ENCODE results near the gene FLOT1. TPM values are rescaled to one million over a fixed set of nuclear protein-coding genes. Genes with fewer than 3 reads are reported as not detected.
A peak's percentile ranks its signal among the peaks of the same experiment; 100 is the strongest.

Gene FLOT1
- total and polyA plus RNA-seq, 9 of the 15 experiments (the other 6 are each of a cell fraction or from before 2014, with no cell fraction given) = 11.7 to 149 (median 118) TPM

DNA sequence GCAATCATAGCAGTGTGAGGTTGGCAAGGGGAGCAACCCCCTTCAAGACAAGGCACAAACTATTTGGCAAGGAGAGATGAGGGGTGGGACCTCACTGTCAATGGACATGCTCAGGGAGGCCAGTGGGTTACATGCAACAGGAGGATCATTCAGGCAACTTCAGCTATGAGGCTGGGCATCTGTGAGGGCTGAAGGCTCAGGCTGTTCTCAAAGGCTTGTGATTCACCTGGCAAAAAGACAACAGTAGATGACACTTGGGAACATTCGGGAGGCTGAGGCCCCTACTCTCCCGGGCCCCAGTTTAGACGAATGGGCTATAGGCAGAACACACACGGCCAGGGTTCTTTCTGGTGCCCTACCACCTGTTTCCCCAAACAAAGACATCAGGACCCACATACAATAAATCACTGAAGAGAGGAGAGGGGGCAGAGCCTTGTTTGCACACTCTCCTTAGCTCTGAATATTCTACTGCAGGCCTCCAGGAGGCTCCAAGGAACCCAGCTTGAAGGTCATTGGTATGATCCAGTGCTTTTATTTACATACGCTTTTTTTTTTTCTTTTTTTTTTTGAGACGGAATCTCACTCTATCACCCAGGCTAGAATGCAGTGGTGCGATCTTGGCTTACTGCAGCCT, 14.4 kb downstream of the FLOT1 start:
- POLR2A ChIA-PET = interaction anchor here (0.6 to 6.1 kb wide), 10 partner anchors 8 to 352 kb away, joined by 3 to 50 read pairs (median 4); partner anchors contain the start of genes MDC1 and TUBB
- H3K9ac ChIP-seq (ENCODE audit: insufficient read depth in 1 of 2, low read depth in 2 of 2, low read length in 2 of 2) = no peak overlapping the region
- H3K79me2 ChIP-seq (ENCODE audit: control insufficient read depth, insufficient read depth, low read length) = peaks cover 29% of the 10 kb centered on the region
- no peaks in the 10 kb centered on the region for H3K27me3 ChIP-seq (ENCODE audit: control insufficient read depth in 2 of 2, insufficient read depth in 2 of 2, low read length in 2 of 2)
- ATAC-seq = no peak
- no peak overlapping the region for H2AFZ ChIP-seq (ENCODE audit: low read depth, low read length)
- H3K4me1 ChIP-seq (replicated peaks in 1 of 2; ENCODE audit: control insufficient read depth in 2 of 2, insufficient read depth in 2 of 2, low read length in 2 of 2) = peaks cover 7 to 18% of the 10 kb centered on the region in 2 experiments; a peak in 4 of 5 replicates
- peak in 1 of 4 experiments; percentile 31 for DNase-seq (ENCODE audit: extremely low read depth in 1 of 4, low spot score in 3 of 4)
- peaks cover 32% of the 10 kb centered on the region for H4K20me1 ChIP-seq (replicated peaks; ENCODE audit: control insufficient read depth, insufficient read depth, low read length)
- H3K9me1 ChIP-seq (ENCODE audit: control insufficient read depth, insufficient read depth, low read length) = peaks cover 4% of the 10 kb centered on the region
- peaks cover 81% of the 10 kb centered on the region for H3K36me3 ChIP-seq (ENCODE audit: control insufficient read depth, insufficient read depth, low read length)
- 67% methylated on average over 7 of the region's 7 CpGs for WGBS (ENCODE audit: insufficient coverage, low coverage, missing lambda C conversion rate)
- no peaks in the 10 kb centered on the region for H3K9me3 ChIP-seq (replicated peaks; ENCODE audit: control insufficient read depth, insufficient read depth, low read depth, low read length)
- no peak for FAIRE-seq
- intact Hi-C loops (cut with micrococcal nuclease) (no loop called here), in situ Hi-C loops (cut with MboI) (loop anchor here (10.0 kb wide), 1 partner anchor 53 kb away; the partner anchor contains the start of gene DHX16)
- no peak overlapping the region for H3K4me2 ChIP-seq (ENCODE audit: insufficient read depth, low read length)
- H3K27ac ChIP-seq (ENCODE audit: extremely low read depth, low read depth, low read length) = no peak overlapping the region
- no TSS peak for BruUV-seq (replicated peaks)
- CTCF ChIA-PET (ENCODE audit: low intra/inter-chr PET ratio) = interaction anchor here (0.6 kb wide), 1 partner anchor 175 kb away, joined by 4 read pairs; no protein-coding TSS in a partner anchor
- H3K4me3 ChIP-seq = no peak overlapping the region
- TF ChIP-seq, protein P1, sequence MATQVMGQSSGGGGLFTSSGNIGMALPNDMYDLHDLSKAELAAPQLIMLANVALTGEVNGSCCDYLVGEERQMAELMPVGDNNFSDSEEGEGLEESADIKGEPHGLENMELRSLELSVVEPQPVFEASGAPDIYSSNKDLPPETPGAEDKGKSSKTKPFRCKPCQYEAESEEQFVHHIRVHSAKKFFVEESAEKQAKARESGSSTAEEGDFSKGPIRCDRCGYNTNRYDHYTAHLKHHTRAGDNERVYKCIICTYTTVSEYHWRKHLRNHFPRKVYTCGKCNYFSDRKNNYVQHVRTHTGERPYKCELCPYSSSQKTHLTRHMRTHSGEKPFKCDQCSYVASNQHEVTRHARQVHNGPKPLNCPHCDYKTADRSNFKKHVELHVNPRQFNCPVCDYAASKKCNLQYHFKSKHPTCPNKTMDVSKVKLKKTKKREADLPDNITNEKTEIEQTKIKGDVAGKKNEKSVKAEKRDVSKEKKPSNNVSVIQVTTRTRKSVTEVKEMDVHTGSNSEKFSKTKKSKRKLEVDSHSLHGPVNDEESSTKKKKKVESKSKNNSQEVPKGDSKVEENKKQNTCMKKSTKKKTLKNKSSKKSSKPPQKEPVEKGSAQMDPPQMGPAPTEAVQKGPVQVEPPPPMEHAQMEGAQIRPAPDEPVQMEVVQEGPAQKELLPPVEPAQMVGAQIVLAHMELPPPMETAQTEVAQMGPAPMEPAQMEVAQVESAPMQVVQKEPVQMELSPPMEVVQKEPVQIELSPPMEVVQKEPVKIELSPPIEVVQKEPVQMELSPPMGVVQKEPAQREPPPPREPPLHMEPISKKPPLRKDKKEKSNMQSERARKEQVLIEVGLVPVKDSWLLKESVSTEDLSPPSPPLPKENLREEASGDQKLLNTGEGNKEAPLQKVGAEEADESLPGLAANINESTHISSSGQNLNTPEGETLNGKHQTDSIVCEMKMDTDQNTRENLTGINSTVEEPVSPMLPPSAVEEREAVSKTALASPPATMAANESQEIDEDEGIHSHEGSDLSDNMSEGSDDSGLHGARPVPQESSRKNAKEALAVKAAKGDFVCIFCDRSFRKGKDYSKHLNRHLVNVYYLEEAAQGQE (IDR thresholded peaks at IDR 0.05; ENCODE audit: borderline replicate concordance) = peak; percentile 15; the same call in 1 of the 2 replicates
- TF ChIP-seq, protein P1 (CRISPR knock-in tag; IDR thresholded peaks at IDR 0.05; ENCODE audit: low read depth) = no peak
- peak; percentile 89 for TF ChIP-seq PRDM10 (IDR thresholded peaks at IDR 0.05; ENCODE audit: partially characterized antibody)
- TF ChIP-seq, protein P2, sequence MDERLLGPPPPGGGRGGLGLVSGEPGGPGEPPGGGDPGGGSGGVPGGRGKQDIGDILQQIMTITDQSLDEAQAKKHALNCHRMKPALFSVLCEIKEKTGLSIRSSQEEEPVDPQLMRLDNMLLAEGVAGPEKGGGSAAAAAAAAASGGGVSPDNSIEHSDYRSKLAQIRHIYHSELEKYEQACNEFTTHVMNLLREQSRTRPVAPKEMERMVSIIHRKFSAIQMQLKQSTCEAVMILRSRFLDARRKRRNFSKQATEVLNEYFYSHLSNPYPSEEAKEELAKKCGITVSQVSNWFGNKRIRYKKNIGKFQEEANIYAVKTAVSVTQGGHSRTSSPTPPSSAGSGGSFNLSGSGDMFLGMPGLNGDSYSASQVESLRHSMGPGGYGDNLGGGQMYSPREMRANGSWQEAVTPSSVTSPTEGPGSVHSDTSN (CRISPR knock-in tag; IDR thresholded peaks at IDR 0.05; ENCODE audit: low read depth) = no peak
- TF ChIP-seq, protein P2 (tag; conservative IDR thresholded peaks at IDR 0.05; ENCODE audit: low read depth) = peak; percentile 37; the same call in 1 of the 2 replicates
